NCI-H187 treated with DMSO at 0.1 percent for 48 hours (cell line): ENCODE data around the gene FAM131A.

ENCODE experiments used
- DNase-seq: peaks from one replicate; lab custom pipeline; 2025; lab: John Stamatoyannopoulos, UW

Gene FAM131A

GRCh38 chr3:184378651-184379357 lies 41.4 kb downstream of the FAM131A start:
- DNase-seq, result no peak

GRCh38 chr3:184379358-184380184 lies 42.2 kb downstream of the FAM131A start, which contains the start of gene CHRD:
Gene CHRD, plus strand, starts transcription at chr3:184380054. Its CDS starts 265 bp downstream, at chr3:184380319.
- DNase-seq, result no peak

GRCh38 chr3:184380185-184380626 lies 42.8 kb downstream of the FAM131A start:
- no peak for DNase-seq

GRCh38 chr3:184380627-184381260 lies 43.3 kb downstream of the FAM131A start:
- DNase-seq, result no peak

GRCh38 chr3:184381261-184382224 lies 44.1 kb downstream of the FAM131A start:
- no peak for DNase-seq

- DNase-seq, result no peak
These were observed 45.1 kb downstream of the FAM131A start for GRCh38 chr3:184382326-184383032.

GRCh38 chr3:184383033-184383740 lies 45.8 kb downstream of the FAM131A start:
- no peak for DNase-seq

- DNase-seq, result no peak
These were observed 46.9 kb downstream of the FAM131A start for GRCh38 chr3:184384342-184384741.

- DNase-seq, result no peak
These were observed 47.5 kb downstream of the FAM131A start for GRCh38 chr3:184384856-184385422.

- no peak for DNase-seq
These were observed 48.8 kb downstream of the FAM131A start for GRCh38 chr3:184386047-184386806.

GRCh38 chr3:184387174-184387714 lies 49.8 kb downstream of the FAM131A start:
- DNase-seq, result no peak

- DNase-seq, result no peak
These were observed 51.0 kb downstream of the FAM131A start for GRCh38 chr3:184388164-184388935.

GRCh38 chr3:184388936-184389230 lies 51.5 kb downstream of the FAM131A start:
- no peak for DNase-seq

- no peak for DNase-seq
These were observed 52.0 kb downstream of the FAM131A start for GRCh38 chr3:184389384-184389783.

GRCh38 chr3:184389935-184390528 lies 52.6 kb downstream of the FAM131A start:
- DNase-seq, result no peak

GRCh38 chr3:184391266-184391665 lies 53.9 kb downstream of the FAM131A start:
- DNase-seq, result no peak

GRCh38 chr3:184395320-184395660 lies 57.9 kb downstream of the FAM131A start:
- no peak for DNase-seq
